SU-DHL-6 (cell line): ENCODE data around the gene NMUR2.

Source experiments
- EZH2phosphoT487 ChIP-seq: fragments of 200-600 bp; sonication (generic), shearing (Covaris generic); conservative IDR thresholded peaks from 2 replicates; pipeline ENCODE4 v1.6.1; 2018; ENCODE audit warnings: mild to moderate bottlenecking, antibody characterized with exemption, low read length, moderate library complexity, mixed read lengths
- TF ChIP-seq, protein P1 (sequence below): fragments of 200-600 bp; sonication (generic); IDR thresholded peaks from one replicate; pipeline ENCODE4 v1.5.1; 2017; ENCODE audit warnings: antibody characterized with exemption, mild to moderate bottlenecking, low read length, moderate library complexity; ENCODE audit not compliant: insufficient read depth, poor library complexity, severe bottlenecking

DNA sequence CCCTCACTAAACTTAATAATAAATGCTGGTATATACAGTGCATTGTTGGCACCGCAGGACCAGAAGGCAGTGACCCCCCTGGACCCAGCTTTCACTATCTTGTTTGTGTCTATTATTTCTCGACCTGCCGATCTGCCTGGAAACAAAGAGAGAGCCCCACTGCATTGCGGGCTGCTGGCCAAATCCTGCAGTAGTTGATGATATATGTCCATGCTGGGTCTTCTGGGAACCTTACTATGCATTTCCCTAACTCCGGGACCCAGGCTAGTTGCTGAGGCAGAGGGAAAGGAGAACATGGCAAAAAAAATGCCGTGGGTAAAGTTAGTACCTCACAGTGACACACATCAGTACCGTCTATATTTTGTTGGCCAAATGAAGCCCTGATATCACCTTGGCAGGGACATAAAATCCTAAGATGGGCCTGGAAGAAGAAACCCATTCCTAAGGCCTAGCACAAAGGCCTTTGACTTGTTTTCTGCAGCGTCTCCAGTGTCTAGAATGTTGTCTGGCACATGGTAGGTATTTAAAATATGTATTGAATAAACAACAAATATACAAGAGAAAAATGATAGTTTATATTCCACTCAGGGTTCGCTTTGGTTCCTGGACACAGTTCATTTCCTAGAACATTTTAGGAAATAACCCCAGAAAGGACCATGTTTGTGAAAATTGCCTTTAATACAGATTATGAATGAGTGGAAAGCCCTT, 46.1 kb downstream of the NMUR2 start:
- TF ChIP-seq, protein P1, sequence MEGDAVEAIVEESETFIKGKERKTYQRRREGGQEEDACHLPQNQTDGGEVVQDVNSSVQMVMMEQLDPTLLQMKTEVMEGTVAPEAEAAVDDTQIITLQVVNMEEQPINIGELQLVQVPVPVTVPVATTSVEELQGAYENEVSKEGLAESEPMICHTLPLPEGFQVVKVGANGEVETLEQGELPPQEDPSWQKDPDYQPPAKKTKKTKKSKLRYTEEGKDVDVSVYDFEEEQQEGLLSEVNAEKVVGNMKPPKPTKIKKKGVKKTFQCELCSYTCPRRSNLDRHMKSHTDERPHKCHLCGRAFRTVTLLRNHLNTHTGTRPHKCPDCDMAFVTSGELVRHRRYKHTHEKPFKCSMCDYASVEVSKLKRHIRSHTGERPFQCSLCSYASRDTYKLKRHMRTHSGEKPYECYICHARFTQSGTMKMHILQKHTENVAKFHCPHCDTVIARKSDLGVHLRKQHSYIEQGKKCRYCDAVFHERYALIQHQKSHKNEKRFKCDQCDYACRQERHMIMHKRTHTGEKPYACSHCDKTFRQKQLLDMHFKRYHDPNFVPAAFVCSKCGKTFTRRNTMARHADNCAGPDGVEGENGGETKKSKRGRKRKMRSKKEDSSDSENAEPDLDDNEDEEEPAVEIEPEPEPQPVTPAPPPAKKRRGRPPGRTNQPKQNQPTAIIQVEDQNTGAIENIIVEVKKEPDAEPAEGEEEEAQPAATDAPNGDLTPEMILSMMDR, result no peak
- no peak for TF ChIP-seq EZH2phosphoT487
